WTC11 (cell line): ENCODE data around the gene RAD51AP2.

Experiments
- NR3C1 ChIP-seq: sonication (generic); formaldehyde crosslinking; conservative IDR thresholded peaks from 2 replicates; pipeline ENCODE4 v1.8.1; 2023; ENCODE audit warnings: low read depth, mild to moderate bottlenecking, missing genetic modification reagents
- TCF7 ChIP-seq: sonication (generic); formaldehyde crosslinking; IDR thresholded peaks from 2 replicates; pipeline ENCODE4 v1.8.0; 2022; ENCODE audit warnings: mild to moderate bottlenecking, low read depth, missing genetic modification reagents, moderate library complexity
- TF ChIP-seq, protein P1 (sequence below): fragments of 200-600 bp; IDR thresholded peaks from 2 replicates; pipeline ENCODE4 v1.8.0; 2022; ENCODE audit warnings: antibody characterized with exemption
- TF ChIP-seq, protein P2 (sequence below): sonication (generic); formaldehyde crosslinking; IDR thresholded peaks from 2 replicates; pipeline ENCODE4 v1.8.1; 2023; ENCODE audit warnings: mild to moderate bottlenecking, missing genetic modification reagents, moderate library complexity
- TF ChIP-seq, protein P3 (sequence below): sonication (generic); formaldehyde crosslinking; IDR thresholded peaks from 2 replicates; pipeline ENCODE4 v1.8.0; 2023; ENCODE audit warnings: missing genetic modification reagents, mild to moderate bottlenecking, borderline replicate concordance
- TF ChIP-seq, protein P4 (sequence below): sonication (generic); formaldehyde crosslinking; IDR thresholded peaks from 2 replicates; pipeline ENCODE4 v1.8.1; 2023; ENCODE audit warnings: mild to moderate bottlenecking, missing genetic modification reagents

DNA sequence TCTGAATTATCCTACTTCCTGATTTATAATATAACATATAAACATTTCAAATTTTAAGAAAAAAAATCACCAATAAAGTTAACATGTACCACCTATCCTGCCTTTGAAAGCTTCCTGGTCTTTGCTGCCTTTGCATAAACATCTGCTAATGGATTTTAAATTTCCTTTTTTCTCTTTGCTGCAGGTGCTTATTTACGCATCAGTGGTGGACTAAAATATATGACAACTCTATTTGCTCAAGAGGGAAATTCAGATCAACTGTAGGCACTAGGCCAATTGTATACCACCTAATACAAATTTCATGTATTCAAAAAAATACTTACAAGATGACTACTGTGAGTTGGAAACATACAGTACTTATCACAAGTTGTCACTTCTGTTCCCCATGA lies 57.2 kb downstream of the RAD51AP2 start:
- TF ChIP-seq, protein P1, sequence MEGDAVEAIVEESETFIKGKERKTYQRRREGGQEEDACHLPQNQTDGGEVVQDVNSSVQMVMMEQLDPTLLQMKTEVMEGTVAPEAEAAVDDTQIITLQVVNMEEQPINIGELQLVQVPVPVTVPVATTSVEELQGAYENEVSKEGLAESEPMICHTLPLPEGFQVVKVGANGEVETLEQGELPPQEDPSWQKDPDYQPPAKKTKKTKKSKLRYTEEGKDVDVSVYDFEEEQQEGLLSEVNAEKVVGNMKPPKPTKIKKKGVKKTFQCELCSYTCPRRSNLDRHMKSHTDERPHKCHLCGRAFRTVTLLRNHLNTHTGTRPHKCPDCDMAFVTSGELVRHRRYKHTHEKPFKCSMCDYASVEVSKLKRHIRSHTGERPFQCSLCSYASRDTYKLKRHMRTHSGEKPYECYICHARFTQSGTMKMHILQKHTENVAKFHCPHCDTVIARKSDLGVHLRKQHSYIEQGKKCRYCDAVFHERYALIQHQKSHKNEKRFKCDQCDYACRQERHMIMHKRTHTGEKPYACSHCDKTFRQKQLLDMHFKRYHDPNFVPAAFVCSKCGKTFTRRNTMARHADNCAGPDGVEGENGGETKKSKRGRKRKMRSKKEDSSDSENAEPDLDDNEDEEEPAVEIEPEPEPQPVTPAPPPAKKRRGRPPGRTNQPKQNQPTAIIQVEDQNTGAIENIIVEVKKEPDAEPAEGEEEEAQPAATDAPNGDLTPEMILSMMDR = no peak
- TF ChIP-seq, protein P2, sequence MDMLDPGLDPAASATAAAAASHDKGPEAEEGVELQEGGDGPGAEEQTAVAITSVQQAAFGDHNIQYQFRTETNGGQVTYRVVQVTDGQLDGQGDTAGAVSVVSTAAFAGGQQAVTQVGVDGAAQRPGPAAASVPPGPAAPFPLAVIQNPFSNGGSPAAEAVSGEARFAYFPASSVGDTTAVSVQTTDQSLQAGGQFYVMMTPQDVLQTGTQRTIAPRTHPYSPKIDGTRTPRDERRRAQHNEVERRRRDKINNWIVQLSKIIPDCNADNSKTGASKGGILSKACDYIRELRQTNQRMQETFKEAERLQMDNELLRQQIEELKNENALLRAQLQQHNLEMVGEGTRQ (CRISPR knock-in tag) = no peak
- TF ChIP-seq, protein P3, sequence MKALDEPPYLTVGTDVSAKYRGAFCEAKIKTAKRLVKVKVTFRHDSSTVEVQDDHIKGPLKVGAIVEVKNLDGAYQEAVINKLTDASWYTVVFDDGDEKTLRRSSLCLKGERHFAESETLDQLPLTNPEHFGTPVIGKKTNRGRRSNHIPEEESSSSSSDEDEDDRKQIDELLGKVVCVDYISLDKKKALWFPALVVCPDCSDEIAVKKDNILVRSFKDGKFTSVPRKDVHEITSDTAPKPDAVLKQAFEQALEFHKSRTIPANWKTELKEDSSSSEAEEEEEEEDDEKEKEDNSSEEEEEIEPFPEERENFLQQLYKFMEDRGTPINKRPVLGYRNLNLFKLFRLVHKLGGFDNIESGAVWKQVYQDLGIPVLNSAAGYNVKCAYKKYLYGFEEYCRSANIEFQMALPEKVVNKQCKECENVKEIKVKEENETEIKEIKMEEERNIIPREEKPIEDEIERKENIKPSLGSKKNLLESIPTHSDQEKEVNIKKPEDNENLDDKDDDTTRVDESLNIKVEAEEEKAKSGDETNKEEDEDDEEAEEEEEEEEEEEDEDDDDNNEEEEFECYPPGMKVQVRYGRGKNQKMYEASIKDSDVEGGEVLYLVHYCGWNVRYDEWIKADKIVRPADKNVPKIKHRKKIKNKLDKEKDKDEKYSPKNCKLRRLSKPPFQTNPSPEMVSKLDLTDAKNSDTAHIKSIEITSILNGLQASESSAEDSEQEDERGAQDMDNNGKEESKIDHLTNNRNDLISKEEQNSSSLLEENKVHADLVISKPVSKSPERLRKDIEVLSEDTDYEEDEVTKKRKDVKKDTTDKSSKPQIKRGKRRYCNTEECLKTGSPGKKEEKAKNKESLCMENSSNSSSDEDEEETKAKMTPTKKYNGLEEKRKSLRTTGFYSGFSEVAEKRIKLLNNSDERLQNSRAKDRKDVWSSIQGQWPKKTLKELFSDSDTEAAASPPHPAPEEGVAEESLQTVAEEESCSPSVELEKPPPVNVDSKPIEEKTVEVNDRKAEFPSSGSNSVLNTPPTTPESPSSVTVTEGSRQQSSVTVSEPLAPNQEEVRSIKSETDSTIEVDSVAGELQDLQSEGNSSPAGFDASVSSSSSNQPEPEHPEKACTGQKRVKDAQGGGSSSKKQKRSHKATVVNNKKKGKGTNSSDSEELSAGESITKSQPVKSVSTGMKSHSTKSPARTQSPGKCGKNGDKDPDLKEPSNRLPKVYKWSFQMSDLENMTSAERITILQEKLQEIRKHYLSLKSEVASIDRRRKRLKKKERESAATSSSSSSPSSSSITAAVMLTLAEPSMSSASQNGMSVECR = no peak
- TF ChIP-seq, protein P4, sequence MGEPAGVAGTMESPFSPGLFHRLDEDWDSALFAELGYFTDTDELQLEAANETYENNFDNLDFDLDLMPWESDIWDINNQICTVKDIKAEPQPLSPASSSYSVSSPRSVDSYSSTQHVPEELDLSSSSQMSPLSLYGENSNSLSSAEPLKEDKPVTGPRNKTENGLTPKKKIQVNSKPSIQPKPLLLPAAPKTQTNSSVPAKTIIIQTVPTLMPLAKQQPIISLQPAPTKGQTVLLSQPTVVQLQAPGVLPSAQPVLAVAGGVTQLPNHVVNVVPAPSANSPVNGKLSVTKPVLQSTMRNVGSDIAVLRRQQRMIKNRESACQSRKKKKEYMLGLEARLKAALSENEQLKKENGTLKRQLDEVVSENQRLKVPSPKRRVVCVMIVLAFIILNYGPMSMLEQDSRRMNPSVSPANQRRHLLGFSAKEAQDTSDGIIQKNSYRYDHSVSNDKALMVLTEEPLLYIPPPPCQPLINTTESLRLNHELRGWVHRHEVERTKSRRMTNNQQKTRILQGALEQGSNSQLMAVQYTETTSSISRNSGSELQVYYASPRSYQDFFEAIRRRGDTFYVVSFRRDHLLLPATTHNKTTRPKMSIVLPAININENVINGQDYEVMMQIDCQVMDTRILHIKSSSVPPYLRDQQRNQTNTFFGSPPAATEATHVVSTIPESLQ (CRISPR knock-in tag) = no peak
- TF ChIP-seq TCF7 (CRISPR knock-in tag) (no peak), NR3C1 (CRISPR knock-in tag) (no peak)
